ENCODE measurements around the gene GOLGA8B.
A peak's percentile ranks its signal among the peaks of the same experiment; 100 is the strongest.

GRCh38 chr15:34588046-34588674, 4.7 kb upstream of the GOLGA8B start:
- TF ChIP-seq POLR2A (IDR thresholded peaks at IDR 0.05) (no peak), CTCF (IDR thresholded peaks at IDR 0.05) (peak; percentile 51 to 75 (median 57)), POLR2AphosphoS5 (IDR thresholded peaks at IDR 0.05; ENCODE audit: insufficient read depth in 1 of 2, low read depth in 1 of 2) (peak in 1 of 2 donors; percentile 4)
